Ovary (tissue), 3 donors: ENCODE results near the gene C1QTNF8.

Source experiments
- CTCF ChIP-seq, 3 donors: fragments of 450-650 bp in 2 of 3; fragments of 200-600 bp in 1 of 3; IDR thresholded peaks; one replicate each; pipeline versions ENCODE4 v1.5.1 to v1.8.0; 2016 to 2022; ENCODE audit warnings: antibody characterized with exemption in 3 of 3, mild to moderate bottlenecking in 1 of 3
- POLR2A ChIP-seq: fragments of 450-650 bp; IDR thresholded peaks from one replicate; pipeline ENCODE4 v1.6.1; 2017; ENCODE audit warnings: antibody characterized with exemption, mild to moderate bottlenecking, moderate library complexity
- donor health status: DM: no; HTN: no; CAD: no.

- TF ChIP-seq CTCF (IDR thresholded peaks at IDR 0.05) (no peak), POLR2A (no peak)
These were observed 25.1 kb downstream of the C1QTNF8 start for GRCh38 chr16:1070864-1071408.
